Measurements from ENCODE around the gene ZNF420.
"Not testable (repeated sequence)": the region's sequence is repeated elsewhere in the genome, so short reads cannot be mapped to it uniquely, and the experiment has no call there.

ZNF420 gene

DNA sequence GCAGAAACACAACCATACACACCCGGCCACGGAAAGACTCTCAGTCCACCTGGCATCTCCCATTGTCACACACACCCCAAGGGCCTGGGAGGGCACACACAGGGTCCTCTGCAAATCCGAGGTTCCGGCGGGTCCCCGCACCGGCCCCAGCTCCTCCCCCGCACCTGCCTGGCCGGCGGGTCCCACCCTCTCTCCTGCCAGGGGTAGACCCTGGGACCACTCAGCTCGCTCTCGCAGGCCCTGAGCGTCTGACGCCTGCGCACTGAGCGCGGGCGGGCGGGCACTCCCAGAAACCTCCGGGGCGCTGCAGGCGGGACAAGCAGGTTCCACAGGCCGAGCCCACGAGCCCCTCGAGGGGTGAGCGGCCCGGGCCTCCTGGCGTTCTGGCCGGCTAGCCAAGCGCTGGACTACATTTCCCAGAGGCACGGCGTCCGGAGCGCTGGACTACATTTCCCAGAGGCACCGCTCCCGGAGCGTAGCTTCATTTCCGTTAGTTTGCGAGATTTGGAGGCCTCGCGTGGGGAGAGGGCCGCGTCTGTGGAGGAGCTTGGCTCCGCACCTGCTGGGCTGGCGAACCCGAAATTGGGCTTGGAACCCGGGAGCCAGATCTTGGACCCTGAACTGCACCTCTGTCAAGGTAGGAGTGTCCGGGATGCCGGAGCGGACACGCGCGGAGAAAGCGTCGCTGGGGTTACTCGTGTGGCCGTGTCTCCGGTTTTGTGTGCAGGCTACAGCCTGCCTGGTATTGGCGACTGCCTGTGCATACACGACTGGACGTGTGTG lies at the start of gene ZNF420:
TSS of gene ZNF420 (plus strand) at position 500 of the 783 bp plus-strand sequence. CDS start 10,686 bp downstream, outside the sequence.
- peak; percentile 73 to 74 for DNase-seq (ENCODE audit: low read depth in 2 of 2)

DNA sequence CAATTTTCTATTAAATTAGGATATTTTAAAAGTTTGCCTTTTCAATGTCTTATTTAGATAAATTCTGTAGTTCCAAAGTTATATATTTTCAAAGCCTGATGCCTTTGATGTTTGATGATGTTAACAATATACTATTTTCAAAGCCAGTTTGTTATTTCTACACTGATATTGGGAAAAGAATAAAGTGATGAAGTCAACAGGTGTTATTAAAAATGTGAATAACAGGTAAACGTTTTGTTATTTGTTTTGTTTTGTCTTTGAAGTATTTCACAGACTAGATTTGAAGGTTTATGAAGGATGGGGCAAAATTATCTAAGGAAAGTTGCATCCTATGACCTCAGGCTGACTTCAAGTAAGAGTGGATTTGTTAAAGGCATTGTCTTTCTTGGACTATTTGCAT lies 33.1 kb upstream of the ZNF420 start:
- DNase-seq (ENCODE audit: low read depth in 2 of 2): no peak

DNA sequence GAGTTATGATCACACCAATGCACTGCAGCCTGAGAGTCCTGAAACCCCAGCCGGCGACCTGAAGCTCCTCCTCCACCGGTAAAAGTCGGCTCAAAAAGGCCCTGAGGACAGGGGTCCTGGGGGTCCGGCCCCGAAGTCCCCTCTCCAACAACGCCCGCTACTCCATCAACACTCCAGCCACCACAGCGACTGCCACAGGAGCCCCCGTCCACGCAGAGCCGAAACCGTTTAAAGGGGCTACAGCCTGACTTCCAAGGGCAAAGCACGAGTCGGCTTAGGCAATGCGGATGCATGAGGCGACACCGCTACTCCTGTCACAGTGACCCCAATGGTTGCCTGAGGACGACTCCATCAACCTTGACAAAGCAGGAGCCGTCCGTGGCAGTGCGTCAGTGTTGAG lies 22.9 kb upstream of the ZNF420 start:
- no peak for DNase-seq (ENCODE audit: low read depth in 2 of 2)

DNA sequence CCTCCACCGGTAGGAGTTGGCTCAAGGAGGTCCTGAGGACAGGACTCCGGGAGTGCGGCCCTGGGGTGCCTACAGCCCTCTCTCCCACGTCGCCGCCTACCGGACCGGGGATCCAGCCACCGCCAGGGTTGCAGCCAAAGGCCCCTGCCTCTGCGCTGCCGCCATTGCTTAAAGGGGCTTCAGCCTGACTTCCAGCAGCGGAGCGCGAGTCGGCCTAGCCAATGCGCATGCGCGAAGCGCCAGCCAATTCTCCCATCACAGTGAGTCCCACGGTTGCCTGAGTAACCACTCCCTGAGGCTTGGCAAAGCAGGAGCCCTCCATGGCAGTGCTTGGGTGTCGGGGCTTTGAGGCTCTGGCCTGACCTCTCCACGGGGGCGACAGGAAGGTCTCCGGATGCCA lies 21.5 kb upstream of the ZNF420 start:
- DNase-seq (ENCODE audit: low read depth in 2 of 2): no peak

DNA sequence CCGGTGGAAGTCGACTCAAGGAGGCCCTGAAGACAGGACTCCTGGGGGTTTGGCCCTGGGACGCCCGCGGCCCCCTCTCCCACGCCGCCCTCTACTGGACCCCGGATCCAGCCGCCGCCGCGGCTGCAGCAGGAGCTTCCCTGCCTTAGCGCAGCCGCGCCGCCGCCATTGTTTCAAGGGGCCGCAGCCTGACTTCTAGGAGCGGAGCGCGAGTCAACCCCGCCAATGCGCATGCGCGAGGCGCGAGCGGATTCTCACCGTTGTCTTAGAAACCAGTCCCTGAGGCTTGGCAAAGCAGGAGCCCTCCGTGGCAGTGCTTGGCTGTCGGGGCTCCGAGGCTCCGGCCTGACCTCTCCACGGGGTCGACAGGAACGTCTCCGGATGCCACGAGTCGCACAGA lies 19.1 kb upstream of the ZNF420 start:
- no peak for DNase-seq (ENCODE audit: low read depth in 2 of 2)

DNA sequence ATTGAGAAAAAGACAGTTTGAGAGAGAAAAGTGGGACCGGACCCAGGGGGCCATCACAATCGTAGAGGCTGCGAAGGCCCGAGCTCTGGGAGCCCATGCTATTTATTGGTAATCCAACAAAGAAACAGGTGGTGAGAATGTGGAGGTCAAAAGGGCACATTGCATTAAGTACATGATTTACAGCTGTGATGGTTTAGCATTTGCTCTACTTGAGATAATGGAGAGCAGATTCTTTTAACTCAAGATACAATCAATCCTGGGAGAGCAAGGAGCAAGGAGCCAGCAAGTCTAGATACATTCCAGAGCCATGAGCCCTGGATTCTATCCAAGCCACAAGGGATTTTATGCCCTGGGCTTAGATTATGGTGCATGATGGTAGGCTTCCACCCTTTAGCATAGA lies 13.3 kb upstream of the ZNF420 start:
- DNase-seq (ENCODE audit: low read depth in 2 of 2): not testable (repeated sequence)

DNA sequence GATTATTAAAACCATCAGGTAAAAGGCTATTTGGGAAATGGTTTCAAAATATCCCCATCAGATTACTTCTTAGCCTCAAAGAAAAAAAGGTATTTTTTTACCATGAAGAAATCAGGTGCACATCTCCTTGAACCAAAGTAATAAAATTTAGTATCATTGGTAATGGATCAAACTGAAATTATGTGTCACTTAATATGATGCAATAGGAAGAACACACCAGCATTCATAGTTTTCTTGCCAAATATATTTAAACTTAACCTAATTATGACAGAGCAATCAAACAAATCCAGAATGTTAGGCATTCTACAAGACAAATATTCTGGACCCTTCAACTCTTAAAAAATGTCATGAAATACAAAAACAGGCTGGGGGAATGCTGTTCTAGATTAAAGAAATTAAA lies 4.1 kb upstream of the ZNF420 start:
- DNase-seq (ENCODE audit: low read depth in 2 of 2): no peak

DNA sequence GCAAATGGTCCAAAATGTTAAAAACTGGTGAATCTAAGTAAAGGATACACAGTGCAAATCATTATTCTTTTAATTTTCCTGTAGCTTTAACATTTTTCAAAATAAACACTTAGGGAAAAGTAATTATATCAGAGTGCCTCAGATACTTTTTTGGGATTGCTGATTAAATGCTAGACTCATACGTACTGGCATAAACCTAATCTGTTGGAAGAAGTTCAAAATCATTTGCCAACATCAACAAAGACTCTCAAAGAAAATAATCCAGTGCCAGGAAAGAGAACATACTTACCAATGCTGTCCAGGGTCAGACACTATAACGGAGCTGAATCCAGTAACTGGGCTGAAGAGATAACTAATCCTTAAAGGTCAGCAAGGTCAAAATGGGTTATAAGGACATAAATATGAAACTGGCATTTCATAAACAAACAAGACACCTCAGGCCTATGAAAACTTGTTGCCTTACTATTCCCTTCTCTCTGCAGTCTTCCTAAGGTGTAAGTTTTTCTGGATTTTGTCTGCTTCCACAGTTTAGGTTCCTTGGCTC lies 3.3 kb upstream of the ZNF420 start:
- no peak for DNase-seq (ENCODE audit: low read depth in 2 of 2)

DNA sequence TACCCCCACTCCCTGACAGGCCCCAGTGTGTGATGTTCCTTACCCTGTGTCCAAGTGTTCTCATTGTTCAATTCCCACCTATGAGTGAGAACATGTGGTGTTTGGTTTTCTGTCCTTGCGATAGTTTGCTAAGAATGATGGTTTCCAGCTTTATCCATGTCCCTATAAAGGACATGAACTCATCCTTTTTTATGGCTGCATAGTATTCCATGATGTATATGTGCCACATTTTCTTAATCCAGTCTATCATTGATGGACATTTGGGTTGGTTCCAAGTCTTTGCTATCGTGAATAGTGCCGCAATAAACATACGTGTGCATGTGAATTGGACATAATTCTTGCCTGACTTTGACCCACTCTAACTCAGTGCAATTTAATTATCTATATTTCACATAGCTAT lies 1.7 kb upstream of the ZNF420 start:
- not testable (repeated sequence) for DNase-seq (ENCODE audit: low read depth in 2 of 2)

DNA sequence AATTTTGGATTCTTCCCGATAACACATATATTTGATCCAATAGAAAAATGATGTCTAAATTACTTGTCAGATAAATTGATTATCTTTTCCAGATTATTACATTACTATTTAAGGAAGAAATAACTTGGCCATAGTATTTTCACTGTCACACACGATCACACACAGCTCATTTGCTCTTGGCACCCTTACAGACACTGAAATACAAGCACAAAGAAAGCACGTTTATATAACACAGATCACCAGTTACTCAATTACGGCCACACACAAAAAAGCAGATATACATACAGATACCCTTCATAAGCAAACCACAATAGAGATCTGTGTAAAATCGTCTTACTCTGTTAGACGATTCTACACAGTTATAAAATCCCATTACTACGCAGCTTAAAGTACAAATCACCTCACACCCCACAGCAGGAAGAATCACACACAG lies 716 bp upstream of the ZNF420 start:
- DNase-seq (ENCODE audit: low read depth in 2 of 2): no peak

DNA sequence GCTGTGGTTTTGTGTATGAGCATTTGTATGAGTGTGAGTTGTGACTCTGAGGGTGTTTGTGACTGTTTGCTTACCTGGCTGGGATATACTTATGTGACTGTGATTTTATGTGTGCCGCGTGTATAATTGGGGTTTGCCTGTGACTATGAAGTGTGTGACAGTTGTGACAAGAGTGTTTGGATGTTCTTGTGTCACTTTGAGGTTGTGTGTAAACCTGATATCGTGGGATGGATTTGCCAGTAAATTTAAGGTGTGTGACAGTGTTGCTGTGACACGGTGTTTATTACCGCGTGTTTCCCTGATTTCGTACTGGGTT lies 442 bp downstream of the ZNF420 start:
- DNase-seq (ENCODE audit: low read depth in 2 of 2): no peak

DNA sequence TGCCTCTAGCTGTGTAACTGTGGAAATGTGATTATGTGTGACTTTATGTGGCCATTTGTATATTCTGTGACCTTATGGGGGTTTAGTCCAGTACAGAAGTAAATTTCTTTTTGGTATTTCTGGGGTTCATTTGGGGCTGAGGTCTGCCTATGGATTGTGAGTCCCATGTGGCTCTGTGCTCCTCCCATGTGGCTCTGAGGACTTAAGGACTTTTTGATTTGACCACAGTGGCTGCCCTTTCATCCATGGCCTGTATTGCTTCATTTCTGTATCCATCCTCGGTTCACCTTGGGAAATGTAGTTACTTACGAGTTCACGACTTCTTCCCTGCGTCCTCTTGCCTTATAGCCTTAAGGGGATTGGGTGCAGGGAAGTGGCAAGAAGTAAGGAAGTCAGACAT lies 1.0 kb downstream of the ZNF420 start:
- no peak for DNase-seq (ENCODE audit: low read depth in 2 of 2)

DNA sequence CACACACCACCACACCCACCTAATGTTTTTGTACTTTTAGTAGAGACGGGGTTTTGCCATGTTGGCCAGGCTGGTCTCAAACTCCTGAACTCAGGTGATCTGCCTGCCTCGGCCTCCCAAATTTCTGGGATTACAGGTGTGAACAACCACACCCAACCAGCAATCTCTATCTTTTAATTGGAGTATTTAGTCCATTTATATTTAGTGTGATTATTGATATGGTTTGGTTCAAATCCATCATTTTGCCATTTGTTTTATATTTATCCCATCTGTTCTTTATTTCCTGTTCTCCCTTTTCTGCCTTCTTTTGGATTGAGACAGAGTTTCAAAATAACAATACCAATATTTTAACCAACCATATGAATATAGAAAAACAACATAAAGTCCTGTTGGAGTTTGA lies 4.1 kb downstream of the ZNF420 start:
- DNase-seq (ENCODE audit: low read depth in 2 of 2): no peak

DNA sequence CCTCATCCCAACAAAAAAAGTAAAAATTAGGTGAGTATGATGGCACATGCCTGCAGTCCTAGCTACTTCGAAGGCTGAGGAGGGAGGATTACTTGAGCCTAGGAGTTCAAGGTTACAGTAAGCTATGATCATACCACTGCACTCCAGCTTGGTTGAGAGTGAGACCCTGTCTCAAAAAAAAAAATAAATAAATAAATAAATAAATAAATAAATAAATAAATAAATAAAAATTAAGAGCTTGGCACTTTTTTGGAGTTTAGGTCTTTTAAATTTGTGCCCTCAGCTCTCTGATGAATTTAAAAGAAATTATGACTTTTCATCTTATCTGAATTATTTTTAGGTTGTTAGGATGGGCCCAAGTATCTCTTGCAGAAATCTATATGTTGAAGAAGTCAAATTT lies 8.9 kb downstream of the ZNF420 start:
- DNase-seq (ENCODE audit: low read depth in 2 of 2): no peak

DNA sequence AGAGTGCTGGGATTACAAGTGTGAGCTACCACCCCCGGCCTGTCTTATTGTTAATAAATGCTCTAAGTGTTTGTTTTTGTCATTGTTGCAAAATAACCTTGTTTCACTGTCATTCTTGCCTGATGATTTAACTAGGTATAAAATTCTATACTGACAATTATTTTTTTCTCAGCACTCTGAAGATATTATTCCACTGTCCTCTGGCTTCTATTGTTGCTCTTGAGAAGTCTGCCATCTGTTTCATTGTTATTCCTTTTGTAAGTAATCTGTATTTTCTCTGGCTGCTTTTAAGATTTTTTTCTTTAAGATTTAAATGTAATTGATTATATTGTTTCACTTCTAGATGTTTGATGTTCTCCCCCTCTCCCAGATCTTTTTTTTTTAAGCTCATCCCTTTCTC lies 17.6 kb downstream of the ZNF420 start:
- DNase-seq (ENCODE audit: low read depth in 2 of 2): no peak

DNA sequence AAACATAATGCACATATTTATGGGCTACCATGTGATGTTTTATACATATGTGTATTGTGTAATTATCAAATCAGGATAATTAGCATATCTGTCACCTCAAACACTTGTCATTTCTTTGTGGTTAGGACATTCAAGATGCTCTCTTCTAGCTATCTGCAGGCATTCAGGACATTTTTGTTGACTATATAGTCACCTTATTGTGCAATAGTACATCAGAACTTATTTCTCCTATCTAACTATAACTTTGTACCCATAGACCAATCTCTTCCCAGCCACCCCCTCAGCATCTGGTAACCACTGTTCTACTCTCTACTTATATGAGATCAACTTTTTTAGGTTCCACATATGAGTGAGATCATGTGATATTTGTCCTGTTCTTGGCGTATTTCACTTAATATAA lies 20.3 kb downstream of the ZNF420 start:
- DNase-seq (ENCODE audit: low read depth in 2 of 2): no peak

DNA sequence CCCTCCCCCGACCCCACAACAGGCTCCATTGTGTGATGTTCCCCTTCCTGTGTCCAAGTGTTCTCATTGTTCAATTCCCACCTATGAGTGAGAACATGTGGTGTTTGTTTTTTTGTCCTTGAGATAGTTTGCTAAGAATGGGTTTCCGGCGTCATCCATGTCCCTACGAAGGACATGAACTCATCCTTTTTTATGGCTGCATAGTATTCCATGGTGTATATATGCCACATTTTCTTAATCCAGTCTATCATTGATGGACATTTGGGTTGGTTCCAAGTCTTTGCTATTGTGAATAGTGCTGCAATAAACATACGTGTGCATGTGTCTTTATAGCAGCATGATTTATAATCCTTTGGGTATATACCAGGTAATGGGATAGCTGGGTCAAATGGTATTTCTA lies 25.9 kb downstream of the ZNF420 start:
- DNase-seq (ENCODE audit: low read depth in 2 of 2): not testable (repeated sequence)

DNA sequence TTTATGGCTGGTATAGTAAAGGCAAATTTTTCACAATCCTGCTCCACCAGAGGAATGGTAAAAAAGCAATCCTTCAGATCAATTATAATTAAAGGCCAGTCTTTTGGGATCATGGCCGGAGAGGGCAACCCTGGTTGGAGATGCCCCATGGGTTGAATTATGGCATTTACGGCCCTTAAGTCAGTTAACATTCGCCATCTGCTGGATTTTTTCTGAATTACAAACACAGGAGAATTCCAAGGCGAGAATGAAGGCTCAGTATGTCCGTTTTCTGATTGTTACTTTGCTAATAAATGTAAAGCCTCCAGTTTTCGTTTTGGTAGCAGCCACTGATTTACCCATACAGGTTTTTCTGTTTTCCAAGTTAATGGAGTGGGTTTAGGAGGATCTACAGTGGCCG lies 33.5 kb downstream of the ZNF420 start:
- not testable (repeated sequence) for DNase-seq (ENCODE audit: low read depth in 2 of 2)

DNA sequence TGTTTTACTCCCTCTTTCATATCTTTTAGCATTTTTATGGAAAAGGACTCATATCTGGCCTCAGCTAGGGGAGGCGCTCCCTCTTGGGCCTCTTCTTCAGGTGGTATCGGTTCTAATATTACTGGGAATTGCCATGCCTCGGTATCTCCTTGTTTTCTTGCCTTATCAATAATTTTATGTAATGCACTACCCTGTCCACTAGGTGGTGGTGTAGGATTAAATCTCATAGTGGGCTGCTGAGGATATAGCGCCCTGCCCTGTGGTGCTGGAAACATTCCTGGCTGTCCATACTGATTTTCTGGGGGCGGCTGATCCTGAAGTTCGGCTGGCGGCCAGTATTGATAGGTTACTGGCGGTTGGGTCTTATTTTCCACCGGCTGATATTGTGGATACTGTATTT lies 35.8 kb downstream of the ZNF420 start:
- no peak for DNase-seq (ENCODE audit: low read depth in 2 of 2)

DNA sequence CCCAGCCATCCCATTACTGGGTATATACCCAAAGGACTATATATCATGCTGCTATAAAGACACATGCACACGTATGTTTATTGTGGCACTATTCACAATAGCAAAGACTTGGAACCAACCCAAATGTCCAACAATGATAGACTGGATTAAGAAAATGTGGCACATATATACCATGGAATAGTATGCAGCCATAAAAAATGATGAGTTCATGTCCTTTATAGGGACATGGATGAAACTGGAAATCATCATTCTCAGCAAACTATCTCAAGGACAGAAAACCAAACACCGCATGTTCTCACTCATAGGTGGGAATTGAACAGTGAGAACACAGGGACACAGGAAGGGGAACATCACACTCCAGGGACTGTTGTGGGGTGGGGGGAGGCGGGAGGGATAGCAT lies 43.9 kb downstream of the ZNF420 start:
- DNase-seq (ENCODE audit: low read depth in 2 of 2): not testable (repeated sequence)

DNA sequence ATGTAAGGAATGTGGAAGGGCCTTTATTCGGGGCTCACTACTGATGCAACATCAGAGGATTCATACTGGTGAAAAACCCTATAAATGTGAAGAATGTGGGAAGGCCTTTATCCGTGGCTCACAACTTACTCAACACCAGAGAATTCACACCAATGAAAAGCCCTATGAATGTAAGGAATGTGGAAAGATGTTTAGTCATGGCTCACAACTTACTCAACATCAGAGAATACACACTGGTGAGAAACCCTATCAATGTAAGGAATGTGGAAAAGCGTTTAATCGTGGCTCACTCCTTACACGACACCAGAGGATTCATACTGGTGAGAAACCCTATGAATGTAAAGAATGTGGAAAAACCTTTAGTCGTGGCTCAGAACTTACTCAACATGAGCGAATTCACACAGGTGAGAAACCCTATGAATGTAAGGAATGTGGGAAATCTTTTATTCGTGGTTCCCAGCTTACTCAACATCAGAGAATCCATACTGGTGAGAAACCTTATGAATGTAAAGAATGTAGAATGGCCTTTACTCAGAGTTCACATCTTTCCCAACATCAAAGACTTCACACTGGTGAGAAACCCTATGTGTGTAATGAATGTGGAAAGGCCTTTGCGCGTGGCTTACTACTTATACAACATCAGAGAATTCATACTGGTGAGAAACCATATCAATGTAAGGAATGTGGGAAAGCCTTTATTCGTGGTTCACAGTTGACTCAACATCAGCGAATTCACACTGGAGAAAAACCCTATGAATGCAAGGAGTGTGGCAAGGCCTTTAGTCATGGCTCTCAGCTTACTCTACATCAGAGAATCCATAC lies 50.0 kb downstream of the ZNF420 start:
- no peak for DNase-seq (ENCODE audit: low read depth in 2 of 2)

DNA sequence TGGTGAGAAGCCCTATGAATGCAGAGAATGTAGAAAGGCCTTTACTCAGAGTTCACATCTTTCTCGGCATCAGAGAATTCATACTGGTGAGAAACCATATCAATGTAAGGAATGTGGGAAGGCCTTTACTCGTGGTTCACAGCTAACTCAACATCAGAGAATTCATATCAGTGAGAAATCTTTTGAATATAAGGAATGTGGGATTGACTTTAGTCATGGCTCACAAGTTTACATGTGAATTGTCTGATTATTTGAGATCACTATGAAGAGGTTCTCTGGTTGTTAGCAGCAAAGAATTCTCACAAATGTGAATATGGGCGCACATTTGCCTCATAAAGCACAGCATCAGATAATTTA lies 50.6 kb downstream of the ZNF420 start:
- no peak for DNase-seq (ENCODE audit: low read depth in 2 of 2)

DNA sequence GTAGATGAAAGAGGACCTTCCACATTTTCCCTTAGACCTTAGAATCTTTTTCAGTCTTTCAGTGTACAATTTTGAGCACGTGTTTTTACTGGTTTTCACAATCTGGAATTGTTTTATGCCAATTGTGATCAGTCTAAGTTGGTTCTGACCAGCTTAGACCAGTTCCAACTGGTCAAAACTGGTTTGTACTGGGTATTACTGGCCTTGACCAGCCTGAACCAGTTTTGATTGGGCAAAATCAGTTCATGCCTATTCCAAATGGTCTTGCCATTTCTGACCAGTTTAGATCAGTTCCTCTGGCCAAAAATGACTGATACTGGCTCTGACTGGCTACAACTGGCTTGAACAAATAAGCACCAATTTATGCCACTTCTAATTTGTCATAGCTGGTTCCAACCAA lies 57.9 kb downstream of the ZNF420 start:
- no peak for DNase-seq (ENCODE audit: low read depth in 2 of 2)
